ENCODE data around the gene GID4. TPM values are rescaled to one million over a fixed set of nuclear protein-coding genes. Genes with fewer than 3 reads are reported as not detected.

Gene GID4
- total RNA-seq, 1 experiment from 2014 or later: 7.3 TPM

DNA sequence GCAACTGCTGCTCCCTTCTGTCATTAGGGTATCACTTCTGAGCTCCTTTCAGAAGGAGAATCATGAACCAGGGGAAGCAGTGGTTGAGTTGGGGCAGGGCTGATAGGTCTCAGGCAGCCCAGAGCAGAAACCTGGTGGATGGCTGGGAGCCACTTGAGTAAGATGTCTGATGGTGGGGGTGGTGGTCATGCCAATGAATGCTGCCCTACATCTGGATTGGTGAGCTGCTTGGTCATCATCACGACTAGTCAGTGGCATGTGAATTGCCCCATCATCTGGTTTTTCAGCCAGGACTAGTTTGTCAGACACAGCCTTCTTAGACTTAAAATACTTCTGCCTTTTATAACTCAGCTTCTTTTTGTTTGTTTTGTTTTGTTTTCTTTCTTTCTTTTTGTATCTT lies 2.6 kb downstream of the GID4 start:
- TF ChIP-seq, protein P1, sequence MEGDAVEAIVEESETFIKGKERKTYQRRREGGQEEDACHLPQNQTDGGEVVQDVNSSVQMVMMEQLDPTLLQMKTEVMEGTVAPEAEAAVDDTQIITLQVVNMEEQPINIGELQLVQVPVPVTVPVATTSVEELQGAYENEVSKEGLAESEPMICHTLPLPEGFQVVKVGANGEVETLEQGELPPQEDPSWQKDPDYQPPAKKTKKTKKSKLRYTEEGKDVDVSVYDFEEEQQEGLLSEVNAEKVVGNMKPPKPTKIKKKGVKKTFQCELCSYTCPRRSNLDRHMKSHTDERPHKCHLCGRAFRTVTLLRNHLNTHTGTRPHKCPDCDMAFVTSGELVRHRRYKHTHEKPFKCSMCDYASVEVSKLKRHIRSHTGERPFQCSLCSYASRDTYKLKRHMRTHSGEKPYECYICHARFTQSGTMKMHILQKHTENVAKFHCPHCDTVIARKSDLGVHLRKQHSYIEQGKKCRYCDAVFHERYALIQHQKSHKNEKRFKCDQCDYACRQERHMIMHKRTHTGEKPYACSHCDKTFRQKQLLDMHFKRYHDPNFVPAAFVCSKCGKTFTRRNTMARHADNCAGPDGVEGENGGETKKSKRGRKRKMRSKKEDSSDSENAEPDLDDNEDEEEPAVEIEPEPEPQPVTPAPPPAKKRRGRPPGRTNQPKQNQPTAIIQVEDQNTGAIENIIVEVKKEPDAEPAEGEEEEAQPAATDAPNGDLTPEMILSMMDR (IDR thresholded peaks at IDR 0.05; ENCODE audit: unreplicated experiment): no peak
- peaks cover 31% of the 10 kb centered on the region for H3K36me3 Mint-ChIP-seq (ENCODE audit: insufficient read depth, unreplicated experiment)
- no peaks in the 10 kb centered on the region for H3K9me3 Mint-ChIP-seq (ENCODE audit: low read depth, unreplicated experiment)
- peaks cover 31% of the 10 kb centered on the region for H3K4me1 Mint-ChIP-seq (ENCODE audit: low read depth, unreplicated experiment)
- no peak overlapping the region for H3K27ac Mint-ChIP-seq (ENCODE audit: unreplicated experiment)
- CTCF ChIA-PET: no interaction called here
- no peak for DNase-seq
- H3K27me3 Mint-ChIP-seq (ENCODE audit: unreplicated experiment): no peaks in the 10 kb centered on the region
- intact Hi-C loops (cut with micrococcal nuclease; ENCODE audit: unreplicated experiment): no loop called here
- BruUV-seq (replicated peaks): no TSS peak
- no peak overlapping the region for H3K4me3 Mint-ChIP-seq (ENCODE audit: low read depth, unreplicated experiment)

DNA sequence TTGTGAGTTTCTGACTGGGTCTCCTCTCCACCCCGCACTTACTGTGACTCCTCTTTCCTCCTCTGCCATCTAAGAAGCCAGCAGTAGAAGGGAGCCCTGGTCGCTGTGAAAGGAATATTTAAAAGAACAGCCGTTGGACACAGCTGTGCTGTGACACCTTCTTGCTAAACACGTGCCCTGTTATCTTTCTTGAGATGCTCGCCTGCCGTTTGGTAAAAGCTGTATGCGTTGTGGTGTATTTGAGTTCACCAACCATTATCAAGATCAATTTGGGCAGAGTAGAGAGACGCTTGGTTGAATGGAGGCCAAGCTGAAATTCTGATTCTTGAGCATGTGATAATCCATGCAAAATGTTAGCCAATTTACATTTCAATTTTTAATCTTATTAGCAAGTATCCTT lies 3.8 kb downstream of the GID4 start:
- intact Hi-C loops (cut with micrococcal nuclease; ENCODE audit: unreplicated experiment): no loop called here
- BruUV-seq (replicated peaks): no TSS peak
- H3K27me3 Mint-ChIP-seq (ENCODE audit: unreplicated experiment): no peaks in the 10 kb centered on the region
- no peaks in the 10 kb centered on the region for H3K9me3 Mint-ChIP-seq (ENCODE audit: low read depth, unreplicated experiment)
- TF ChIP-seq, protein P1 (IDR thresholded peaks at IDR 0.05; ENCODE audit: unreplicated experiment): no peak
- CTCF ChIA-PET: no interaction called here
- no peak overlapping the region for H3K27ac Mint-ChIP-seq (ENCODE audit: unreplicated experiment)
- DNase-seq: no peak
- peaks cover 28% of the 10 kb centered on the region for H3K36me3 Mint-ChIP-seq (ENCODE audit: insufficient read depth, unreplicated experiment)
- no peak overlapping the region for H3K4me3 Mint-ChIP-seq (ENCODE audit: low read depth, unreplicated experiment)
- H3K4me1 Mint-ChIP-seq (ENCODE audit: low read depth, unreplicated experiment): peaks cover 21% of the 10 kb centered on the region

DNA sequence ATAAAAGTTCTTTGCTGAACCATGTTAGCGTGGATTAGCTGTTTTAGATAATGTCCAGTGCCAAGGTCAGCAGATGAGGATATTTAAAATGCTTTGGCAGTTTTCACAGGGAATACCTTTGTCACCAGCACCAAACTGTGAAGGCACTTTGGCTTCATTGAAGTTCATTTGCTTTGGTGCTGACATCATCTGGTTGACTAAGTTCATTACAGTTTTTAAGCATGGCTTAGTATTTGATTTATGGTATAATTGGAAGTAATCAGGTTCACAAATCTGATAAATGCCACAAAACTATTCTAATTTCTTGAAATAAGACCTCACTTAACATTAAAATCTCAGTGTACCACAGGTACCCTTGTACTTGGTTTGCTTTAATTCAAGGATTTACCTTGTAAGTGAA lies 4.3 kb downstream of the GID4 start:
- CTCF ChIA-PET: no interaction called here

DNA sequence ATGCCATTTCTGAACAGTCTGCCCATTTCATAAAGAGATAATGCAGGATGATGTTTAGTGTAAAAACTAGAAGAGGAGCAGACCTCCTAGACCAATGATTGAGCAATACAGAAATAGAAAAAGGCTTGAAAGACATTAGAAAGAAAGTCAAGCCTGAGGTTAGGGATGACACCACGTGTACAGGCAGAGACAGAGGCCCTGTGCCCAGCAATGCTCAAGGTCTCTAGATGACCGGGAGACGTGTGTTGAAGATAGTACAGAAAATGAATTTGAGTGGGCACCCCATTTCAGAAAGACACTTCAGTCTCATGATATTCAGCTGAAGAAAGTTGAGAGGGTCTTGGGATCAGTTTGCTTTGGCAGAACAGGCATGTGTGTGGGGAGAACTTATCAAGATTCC lies 5.4 kb downstream of the GID4 start:
- Mint-ChIP-seq H3K4me1 (ENCODE audit: low read depth, unreplicated experiment) (peaks cover 16% of the 10 kb centered on the region), H3K27me3 (ENCODE audit: unreplicated experiment) (no peaks in the 10 kb centered on the region), H3K36me3 (ENCODE audit: insufficient read depth, unreplicated experiment) (peaks cover 12% of the 10 kb centered on the region), H3K27ac (ENCODE audit: unreplicated experiment) (no peak overlapping the region), H3K9me3 (ENCODE audit: low read depth, unreplicated experiment) (no peaks in the 10 kb centered on the region), H3K4me3 (ENCODE audit: low read depth, unreplicated experiment) (no peak overlapping the region)
- DNase-seq: no peak
- intact Hi-C loops (cut with micrococcal nuclease; ENCODE audit: unreplicated experiment): no loop called here
- BruUV-seq (replicated peaks): no TSS peak
- TF ChIP-seq, protein P1 (IDR thresholded peaks at IDR 0.05; ENCODE audit: unreplicated experiment): no peak
- CTCF ChIA-PET: no interaction called here

More for the DNA sequence above, 4.3 kb downstream of the GID4 start:
- Mint-ChIP-seq H3K36me3 (ENCODE audit: insufficient read depth, unreplicated experiment) (peaks cover 23% of the 10 kb centered on the region), H3K27ac (ENCODE audit: unreplicated experiment) (no peak overlapping the region), H3K4me1 (ENCODE audit: low read depth, unreplicated experiment) (peaks cover 16% of the 10 kb centered on the region), H3K27me3 (ENCODE audit: unreplicated experiment) (no peaks in the 10 kb centered on the region), H3K4me3 (ENCODE audit: low read depth, unreplicated experiment) (no peak overlapping the region), H3K9me3 (ENCODE audit: low read depth, unreplicated experiment) (no peaks in the 10 kb centered on the region)
- intact Hi-C loops (cut with micrococcal nuclease; ENCODE audit: unreplicated experiment): no loop called here
- no TSS peak for BruUV-seq (replicated peaks)
- DNase-seq: no peak
- TF ChIP-seq, protein P1 (IDR thresholded peaks at IDR 0.05; ENCODE audit: unreplicated experiment): no peak
